H1 (cell line): ENCODE measurements around the gene ABCC9. TPM values are rescaled to one million over a fixed set of nuclear protein-coding genes. Genes with fewer than 3 reads are reported as not detected.

Experiments
- CTCF ChIA-PET: fragments of 300-600 bp; sonication (Branson Sonifier 250); formaldehyde crosslinking; loops from one replicate; lab custom pipeline; 2021; ENCODE audit not compliant: partially characterized antibody; lab: Charles Lee
- POLR2A ChIA-PET: fragments of 300-600 bp; sonication (Branson Sonifier 250); formaldehyde crosslinking; loops from one replicate; lab custom pipeline; 2021; ENCODE audit warnings: inconsistent platforms; ENCODE audit not compliant: partially characterized antibody; lab: Charles Lee
- DNase-seq, 2 experiments: peaks; one replicate each; pipeline versions ENCODE4 v3.0.0 to v3.0.0-alpha.2; 2010 to 2022; ENCODE audit warnings: low spot score in 2 of 2, low read depth in 1 of 2, mixed read lengths in 1 of 2
- FAIRE-seq: peaks from 2 replicates; lab custom pipeline; 2011; peaks lifted over from hg19 to GRCh38; lab: Jason Lieb, UNC
- H2AFZ ChIP-seq: 2 replicates; pipeline ENCODE4 v1.8.1; 2012; ENCODE audit warnings: low read length, inconsistent platforms
- H2AK5ac ChIP-seq: 2 replicates; pipeline ENCODE4 v1.6.1; 2013; ENCODE audit warnings: low read depth, low read length
- H2BK120ac ChIP-seq: replicated peaks from 2 replicates; pipeline ENCODE3; 2013; ENCODE audit warnings: low read depth, low read length, inconsistent platforms
- H2BK12ac ChIP-seq: 2 replicates; pipeline ENCODE4 v1.6.1; 2013; ENCODE audit warnings: low read depth, low read length
- H2BK15ac ChIP-seq: 2 replicates; pipeline ENCODE4 v1.6.1; 2013; ENCODE audit warnings: low read length
- H2BK20ac ChIP-seq: 2 replicates; pipeline ENCODE4 v1.6.1; 2013; ENCODE audit warnings: low read length
- H2BK5ac ChIP-seq: 2 replicates; pipeline ENCODE4 v1.6.1; 2013; ENCODE audit warnings: low read depth, low read length
- H3K14ac ChIP-seq: 2 replicates; pipeline ENCODE4 v1.6.1; 2013; ENCODE audit warnings: inconsistent platforms; ENCODE audit not compliant: insufficient read length
- H3K18ac ChIP-seq: 2 replicates; pipeline ENCODE4 v1.6.1; 2013; ENCODE audit warnings: low read length; ENCODE audit errors: extremely low read depth
- H3K23ac ChIP-seq: 2 replicates; pipeline ENCODE4 v1.6.1; 2013; ENCODE audit warnings: inconsistent platforms; ENCODE audit not compliant: insufficient read length
- H3K23me2 ChIP-seq: 2 replicates; pipeline ENCODE4 v1.6.1; 2013; ENCODE audit warnings: low read depth, low read length
- H3K27ac ChIP-seq: 2 replicates; pipeline ENCODE4 v1.6.1; 2011; ENCODE audit warnings: low read depth, low read length, inconsistent platforms
- H3K27me3 ChIP-seq, 4 experiments: replicated peaks in 1 of 4; 1 replicate in 1 of 4; 2 replicates in 3 of 4; pipeline versions ENCODE4 v1.6.1 to v1.8.1; 2011 to 2013; ENCODE audit warnings: low read length in 3 of 4, mild to moderate bottlenecking in 3 of 4, inconsistent platforms in 2 of 4, mixed read lengths in 2 of 4, moderate library complexity in 1 of 4; ENCODE audit not compliant: control insufficient read depth in 3 of 4, insufficient read depth in 3 of 4; ENCODE audit errors: extremely low read depth in 1 of 4
- H3K36me3 ChIP-seq, 4 experiments: 2 replicates each; pipeline versions ENCODE4 v1.6.1 to v1.8.1; 2011 to 2013; ENCODE audit warnings: mild to moderate bottlenecking in 4 of 4, low read length in 3 of 4, moderate library complexity in 2 of 4, control low read depth in 1 of 4, inconsistent platforms in 1 of 4; ENCODE audit not compliant: insufficient read depth in 4 of 4, control insufficient read depth in 2 of 4
- H3K4ac ChIP-seq: replicated peaks from 2 replicates; pipeline ENCODE3; 2013; ENCODE audit warnings: low read length, low read depth, mixed read lengths, inconsistent platforms; ENCODE audit not compliant: insufficient read length
- H3K4me1 ChIP-seq, 4 experiments: replicated peaks in 1 of 4; 1 replicate in 1 of 4; 2 replicates in 3 of 4; pipeline versions ENCODE4 v1.6.1 to v1.8.1; 2011 to 2013; ENCODE audit warnings: low read length in 3 of 4, inconsistent platforms in 2 of 4, mixed read lengths in 1 of 4; ENCODE audit not compliant: insufficient read depth in 4 of 4, control insufficient read depth in 3 of 4
- H3K4me2 ChIP-seq, 2 experiments: 2 replicates each; pipeline versions ENCODE4 v1.6.1 to v1.8.1; 2011 to 2013; ENCODE audit warnings: low read depth in 2 of 2, low read length in 2 of 2, control low read depth in 1 of 2, inconsistent platforms in 1 of 2, mild to moderate bottlenecking in 1 of 2; ENCODE audit not compliant: insufficient read depth in 1 of 2
- H3K4me3 ChIP-seq, 4 experiments: fragments of 200-600, 300-600 bp in 1 of 4; sonication (generic), shearing (Covaris generic), sonication (Bioruptor Twin) in 1 of 4; 2 replicates each; pipeline versions ENCODE4 v1.5.1 to v1.8.1; 2011 to 2016; ENCODE audit warnings: low read length in 4 of 4, low read depth in 3 of 4, control low read depth in 2 of 4, inconsistent platforms in 2 of 4, mild to moderate bottlenecking in 2 of 4, mixed read lengths in 1 of 4, moderate library complexity in 1 of 4; ENCODE audit not compliant: insufficient read depth in 2 of 4; ENCODE audit errors: extremely low read depth in 1 of 4
- H3K56ac ChIP-seq: replicated peaks from 2 replicates; pipeline ENCODE3; 2013; ENCODE audit warnings: low read depth, mild to moderate bottlenecking, mixed read lengths, low read length, inconsistent platforms; ENCODE audit not compliant: insufficient read length
- H3K79me1 ChIP-seq: 2 replicates; pipeline ENCODE4 v1.6.1; 2013; ENCODE audit warnings: low read depth, low read length, control low read depth
- H3K79me2 ChIP-seq, 2 experiments: 2 replicates each; pipeline versions ENCODE4 v1.6.1 to v1.8.1; 2012 to 2013; ENCODE audit warnings: low read length in 2 of 2, mild to moderate bottlenecking in 2 of 2, inconsistent platforms in 1 of 2; ENCODE audit not compliant: insufficient read depth in 2 of 2, control insufficient read depth in 1 of 2
- H3K9ac ChIP-seq, 4 experiments: replicated peaks in 1 of 4; 1 replicate in 1 of 4; 2 replicates in 3 of 4; pipeline versions ENCODE4 v1.6.1 to v1.8.1; 2011 to 2013; ENCODE audit warnings: low read depth in 3 of 4, low read length in 3 of 4, control low read depth in 2 of 4, mild to moderate bottlenecking in 2 of 4, moderate library complexity in 2 of 4, inconsistent platforms in 1 of 4; ENCODE audit errors: extremely low read depth in 1 of 4
- H3K9me3 ChIP-seq, 2 experiments: 2 replicates each; pipeline versions ENCODE4 v1.6.1 to v1.8.1; 2012 to 2013; ENCODE audit warnings: mild to moderate bottlenecking in 2 of 2, moderate library complexity in 2 of 2, control low read depth in 1 of 2, inconsistent platforms in 1 of 2, low read depth in 1 of 2, low read length in 1 of 2, mixed read lengths in 1 of 2; ENCODE audit not compliant: insufficient read depth in 2 of 2
- H4K20me1 ChIP-seq, 2 experiments: replicated peaks in 1 of 2; 2 replicates each; pipeline versions ENCODE3 to v1.8.1; 2011 to 2013; ENCODE audit warnings: inconsistent platforms in 2 of 2, low read length in 2 of 2, mild to moderate bottlenecking in 1 of 2; ENCODE audit not compliant: insufficient read depth in 2 of 2, control insufficient read depth in 1 of 2
- H4K5ac ChIP-seq: 2 replicates; pipeline ENCODE4 v1.6.1; 2013; ENCODE audit warnings: low read length, low read depth, mixed read lengths, inconsistent platforms; ENCODE audit not compliant: insufficient read length
- H4K8ac ChIP-seq: 2 replicates; pipeline ENCODE4 v1.8.0; 2013; ENCODE audit warnings: mild to moderate bottlenecking, moderate library complexity, low read length, inconsistent platforms; ENCODE audit not compliant: insufficient read depth; ENCODE audit errors: extremely low read depth
- H4K91ac ChIP-seq: replicated peaks from 2 replicates; pipeline ENCODE3; 2013; ENCODE audit warnings: low read length, mixed read lengths, inconsistent platforms; ENCODE audit not compliant: insufficient read length
- ASH2L ChIP-seq: fragments of 200-600, 300-600 bp; sonication (generic); IDR thresholded peaks from one replicate; pipeline ENCODE4 v1.7.1; 2017; ENCODE audit warnings: low read length
- KDM4A ChIP-seq: IDR thresholded peaks from one replicate; pipeline ENCODE4 v1.7.1; 2012; ENCODE audit warnings: low read depth, mild to moderate bottlenecking, moderate library complexity, low read length, inconsistent platforms; ENCODE audit not compliant: severe bottlenecking
- PHF8 ChIP-seq: fragments of 200-600 bp; sonication (generic); conservative IDR thresholded peaks from 2 replicates; pipeline ENCODE4 v1.7.1; 2012; ENCODE audit warnings: low read depth, mild to moderate bottlenecking, inconsistent platforms, low read length, moderate library complexity
- POLR2A ChIP-seq, 2 experiments: IDR thresholded peaks; 1 replicate in 1 of 2; 2 replicates in 1 of 2; pipeline ENCODE4 v1.6.1; 2011; ENCODE audit warnings: low read depth in 2 of 2, low read length in 2 of 2, mild to moderate bottlenecking in 2 of 2; ENCODE audit errors: control extremely low read depth in 1 of 2
- SIN3A ChIP-seq, 2 experiments: IDR thresholded peaks in 1 of 2; conservative IDR thresholded peaks in 1 of 2; 2 replicates each; pipeline ENCODE4 v1.6.1; 2011 to 2012; ENCODE audit warnings: low read length in 2 of 2, improper control_type of control experiment in 1 of 2, low read depth in 1 of 2, mild to moderate bottlenecking in 1 of 2
- SP4 ChIP-seq: IDR thresholded peaks from 2 replicates; pipeline ENCODE4 v1.6.1; 2012; ENCODE audit warnings: low read length, inconsistent platforms
- SUZ12 ChIP-seq: fragments of 200-600 bp; sonication (generic); IDR thresholded peaks from 2 replicates; pipeline ENCODE4 v1.6.1; 2012; ENCODE audit warnings: mild to moderate bottlenecking, inconsistent platforms, low read length, moderate library complexity, mixed read lengths
- WGBS, 2 experiments: shearing (Covaris generic) in 1 of 2; methylation state at CpG; one replicate each; pipeline versions ENCODE4 v1.1.6 to v1.1.7; 2013 to 2015; ENCODE audit warnings: low lambda C conversion rate in 2 of 2, mixed read lengths in 2 of 2, inconsistent platforms in 1 of 2, low coverage in 1 of 2, missing lambda C conversion rate in 1 of 2; ENCODE audit not compliant: insufficient replicate concordance in 2 of 2, insufficient coverage in 1 of 2, insufficient read length in 1 of 2; ENCODE audit errors: extremely low coverage in 1 of 2, missing lambda C conversion rate in 1 of 2; 5-methylcytosine and 5-hydroxymethylcytosine counted together
- polyA plus RNA-seq, 7 experiments: library from polyadenylated mRNA; depleted of rRNA in 3 of 7; stranded (reverse) in 5 of 7; unstranded in 2 of 7; fragments of >200 nt in 5 of 7; fragments of 200-250 nt in 2 of 7; gene quantifications; 1 replicate in 5 of 7; 2 replicates in 1 of 7; 4 replicates in 1 of 7; pipeline versions ENCODE4 v1.2.1 to v1.2.3, GENCODE V29; 2011 to 2013; ENCODE audit warnings: missing spikeins in 2 of 7, mixed read lengths in 2 of 7
- total RNA-seq: library from RNA; stranded (reverse); fragmentation: NEBNext Ultra II Directional; extraction: Animal tissue kit (Norgen Biotek cat#: 25700); gene quantifications from 2 replicates; pipeline ENCODE4 v1.2.1, GENCODE V29; 2021

The ABCC9 gene
- total and polyA plus RNA-seq, 2 of the 8 experiments (the other 6 are each of a cell fraction or from before 2014, with no cell fraction given) = under 0.01 TPM; not detected in 1

- H3K56ac ChIP-seq = no peak within 1 kb of the TSS
- H2BK15ac ChIP-seq = no peak within 1 kb of the TSS
- peak within 1 kb of the TSS in 1 of 4 experiments; percentile 61; a peak in 1 of 7 replicates for H3K9ac ChIP-seq
- no peaks in the 10 kb centered on the region for H3K23me2 ChIP-seq
- DNase-seq = peak; percentile 53 to 75
- H3K4me3 ChIP-seq = peak within 1 kb of the TSS; percentile 33 to 97 (median 62)
- no peak for FAIRE-seq
- H3K27ac ChIP-seq = no peak within 1 kb of the TSS
- no peaks in the 10 kb centered on the region for H3K79me1 ChIP-seq
- H2BK20ac ChIP-seq = no peak within 1 kb of the TSS
- H3K27me3 ChIP-seq = peaks cover 0 to 9% (median 2%) of the 10 kb centered on the region in 4 experiments; a peak in 3 of 7 replicates
- no peaks in the 10 kb centered on the region for H4K20me1 ChIP-seq
- H4K8ac ChIP-seq = no peak within 1 kb of the TSS
- no peak within 1 kb of the TSS for H2AK5ac ChIP-seq
- TF ChIP-seq SUZ12 (no peak), SIN3A (conservative IDR thresholded peaks at IDR 0.05 in 1 of 2, IDR thresholded peaks at IDR 0.05 in 1 of 2; ENCODE audit: low read depth in 1 of 2, low read length in 2 of 2) (no peak), KDM4A (peak; percentile 58), POLR2A (IDR thresholded peaks at IDR 0.05; ENCODE audit: control extremely low read depth in 1 of 2, low read depth in 2 of 2, low read length in 2 of 2) (no peak), SP4 (no peak), PHF8 (0 out of 2 replicates have a peak, but pooled peaks have one; percentile 7), ASH2L (peak; percentile 42)
- TF ChIP-seq, all 59 proteins: peak for 3
- ChIA-PET POLR2A (interaction anchor here (0.6 kb wide), 1 partner anchor 159 kb away, joined by 3 read pairs; no protein-coding TSS in a partner anchor), CTCF (interaction anchor here (1.3 kb wide), 2 partner anchors 213 to 215 kb away, joined by 4 to 5 read pairs; no protein-coding TSS in a partner anchor)
- no peak within 1 kb of the TSS for H4K5ac ChIP-seq
- H4K91ac ChIP-seq = no peak within 1 kb of the TSS
- H3K79me2 ChIP-seq = no peaks in the 10 kb centered on the region
- H3K4me2 ChIP-seq = peak within 1 kb of the TSS; percentile 53 to 76
- no peak within 1 kb of the TSS for H3K4ac ChIP-seq
- peaks cover 0 to 6% (median 0%) of the 10 kb centered on the region in 4 experiments; a peak in 1 of 7 replicates for H3K4me1 ChIP-seq
- no peak within 1 kb of the TSS for H3K23ac ChIP-seq
- no peaks in the 10 kb centered on the region for H3K9me3 ChIP-seq
- H2BK12ac ChIP-seq = no peak within 1 kb of the TSS
- peak within 1 kb of the TSS; percentile 59; the same call in 1 of the 2 replicates for H2AFZ ChIP-seq
- H2BK120ac ChIP-seq = no peak within 1 kb of the TSS
- no peak within 1 kb of the TSS for H2BK5ac ChIP-seq
- H3K36me3 ChIP-seq = no peaks in the 10 kb centered on the region
- no peak within 1 kb of the TSS for H3K14ac ChIP-seq
- 1% methylated on average over 39 of the region's 49 CpGs; no CpG with 5 or more reads in 1 of the 2 experiments for WGBS, 2 experiments
- H3K18ac ChIP-seq = no peak within 1 kb of the TSS
Measured at GRCh38 chr12:21774358-21775132, 166.7 kb downstream of the ABCC9 start, which contains the start of gene KCNJ8. KCNJ8 (minus strand) TSS chr12:21774706; CDS start chr12:21773616, 1,090 bp downstream.
